GM12878 (cell line): ENCODE measurements around the gene GTPBP6. TPM values are rescaled to one million over a fixed set of nuclear protein-coding genes. Genes with fewer than 3 reads are reported as not detected.

Experiments used
- ATAC-seq: fragments of 200-7000 bp; cut with Tn5 transposase; 3 replicates; pipeline ENCODE4 v1.9.1; 2020; ENCODE audit warnings: mild to moderate bottlenecking, moderate library complexity
- BruUV-seq: library from RNA; stranded (reverse); fragments of 400-500 nt; replicated peaks from 2 replicates; lab custom pipeline; 2021; lab: Mats Ljungman, UMichigan
- CTCF ChIA-PET: fragments of 300-600 bp; sonication (Branson Sonifier 250); formaldehyde crosslinking; extraction: SDS; loops from one replicate; lab custom pipeline; 2021; ENCODE audit warnings: inconsistent platforms; lab: Yijun Ruan, JAX
- POLR2A ChIA-PET: fragments of 350-600 bp; formaldehyde crosslinking; extraction: SDS; loops from one replicate; lab custom pipeline; 2021; ENCODE audit warnings: inconsistent platforms; lab: Charles Lee
- RAD21 ChIA-PET: fragments of 300-600 bp; sonication (Branson Sonifier 250); formaldehyde crosslinking; loops from one replicate; lab custom pipeline; 2023; ENCODE audit warnings: antibody characterized with exemption; ENCODE audit not compliant: unreplicated experiment; lab: Charles Lee
- SMC1A ChIA-PET: fragments of 300-600 bp; sonication (Branson Sonifier 250); formaldehyde crosslinking; loops from one replicate; lab custom pipeline; 2023; ENCODE audit not compliant: unreplicated experiment, uncharacterized antibody; lab: Charles Lee
- DNase-seq: peaks from one replicate; pipeline ENCODE4 v3.0.0-alpha.2; 2011; ENCODE audit warnings: low read depth, low spot score
- FAIRE-seq: peaks from 3 replicates; lab custom pipeline; 2011; peaks lifted over from hg19 to GRCh38; lab: Jason Lieb, UNC
- H2AFZ ChIP-seq: 2 replicates; pipeline ENCODE4 v1.6.0; 2011; ENCODE audit warnings: low read depth, low read length, control low read depth; ENCODE audit not compliant: control insufficient read depth
- H3K27ac ChIP-seq: 2 replicates; pipeline ENCODE4 v1.5.1; 2011; ENCODE audit warnings: control low read depth; ENCODE audit not compliant: control insufficient read depth, insufficient read depth
- H3K27me3 ChIP-seq, 2 experiments: replicated peaks in 1 of 2; 2 replicates each; pipeline versions ENCODE4 v1.6.0 to v1.6.1; 2011; ENCODE audit warnings: low read length in 1 of 2; ENCODE audit not compliant: control insufficient read depth in 2 of 2, insufficient read depth in 2 of 2
- H3K36me3 ChIP-seq, 2 experiments: 2 replicates each; pipeline ENCODE4 v1.5.1; 2011; ENCODE audit warnings: low read length in 1 of 2; ENCODE audit not compliant: control insufficient read depth in 2 of 2, insufficient read depth in 2 of 2
- H3K4me1 ChIP-seq: 2 replicates; pipeline ENCODE4 v1.6.1; 2011; ENCODE audit warnings: mild to moderate bottlenecking, low read length, moderate library complexity, mixed read lengths; ENCODE audit not compliant: control insufficient read depth, insufficient read depth
- H3K4me2 ChIP-seq: 2 replicates; pipeline ENCODE4 v1.6.0; 2011; ENCODE audit warnings: control low read depth; ENCODE audit not compliant: control insufficient read depth, insufficient read depth
- H3K4me3 ChIP-seq: fragments of 200-600 bp; sonication (generic); 2 replicates; pipeline ENCODE4 v1.5.1; 2016
- H3K79me2 ChIP-seq: 2 replicates; pipeline ENCODE4 v1.6.0; 2011; ENCODE audit warnings: low read length; ENCODE audit not compliant: control insufficient read depth, insufficient read depth
- H3K9ac ChIP-seq: 2 replicates; pipeline ENCODE4 v1.8.0; 2011; ENCODE audit warnings: low read length, control low read depth, mixed read lengths; ENCODE audit not compliant: control insufficient read depth, insufficient read depth
- H3K9me3 ChIP-seq: replicated peaks from 3 replicates; pipeline ENCODE4 v1.5.1; 2011; ENCODE audit warnings: mild to moderate bottlenecking, low read length; ENCODE audit not compliant: control insufficient read depth, insufficient read depth
- H4K20me1 ChIP-seq: 2 replicates; pipeline ENCODE4 v1.6.0; 2011; ENCODE audit not compliant: control insufficient read depth, insufficient read depth
- TCF3 ChIP-seq: IDR thresholded peaks from 2 replicates; pipeline ENCODE4 v1.6.1; 2012; ENCODE audit warnings: low read depth, mild to moderate bottlenecking, low read length, borderline replicate concordance; ENCODE audit not compliant: insufficient read depth
- WGBS: methylation state at CpG from one replicate; pipeline ENCODE4 v1.1.6; 2016; ENCODE audit warnings: low lambda C conversion rate; ENCODE audit not compliant: insufficient replicate concordance, insufficient coverage; ENCODE audit errors: missing lambda C conversion rate; 5-methylcytosine and 5-hydroxymethylcytosine counted together
- in situ Hi-C: fragments of 300-500 bp; cut with MboI; formaldehyde crosslinking; loops from 9 replicates; pipeline ENCODE4 v1.14.3; 2018; ENCODE audit warnings: mixed read lengths
- intact Hi-C: fragments of 100-400 bp; cut with micrococcal nuclease; formaldehyde crosslinking; loops from one replicate; pipeline ENCODE4 v1.14.2; 2022; ENCODE audit not compliant: unreplicated experiment
- polyA plus RNA-seq, 11 experiments: library from polyadenylated mRNA; depleted of rRNA in 4 of 11; unstranded in 6 of 11; stranded (reverse) in 5 of 11; fragments of >200 nt; fragmentation: Nextera tagmentation in 4 of 11; fragmentation: Illumina TruSeq in 1 of 11; extraction: Ambion mirVana in 4 of 11; extraction: Trizol in 1 of 11; gene quantifications; 1 replicate in 1 of 11; 2 replicates in 10 of 11; pipeline versions ENCODE4 v1.2.1 to v1.2.3, GENCODE V29; 2011 to 2016; ENCODE audit warnings: inconsistent platforms in 2 of 11, missing spikeins in 2 of 11, low read depth in 1 of 11
- total RNA-seq, 4 experiments: library from RNA; depleted of rRNA in 3 of 4; stranded (reverse); fragments of >200 nt in 3 of 4; fragmentation: Illumina TruSeq in 1 of 4; extraction: Trizol in 1 of 4; gene quantifications; 2 replicates each; pipeline versions ENCODE4 v1.2.1 to v1.2.3, GENCODE V29; 2013 to 2021
- TF ChIP-seq, protein P1 (sequence below): fragments of 450-650 bp; IDR thresholded peaks from 2 replicates; pipeline ENCODE4 v1.6.1; 2017; ENCODE audit warnings: mild to moderate bottlenecking, moderate library complexity
- TF ChIP-seq, protein P2 (sequence below): fragments of 450-650 bp; IDR thresholded peaks from 2 replicates; pipeline ENCODE4 v1.6.1; 2017; ENCODE audit warnings: low read depth, mild to moderate bottlenecking, moderate library complexity

GTPBP6 gene
- total and polyA plus RNA-seq, 10 of the 15 experiments (the other 5 are each of a cell fraction or from before 2014, with no cell fraction given): 0.31 to 71.0 (median 21.1) TPM

DNA sequence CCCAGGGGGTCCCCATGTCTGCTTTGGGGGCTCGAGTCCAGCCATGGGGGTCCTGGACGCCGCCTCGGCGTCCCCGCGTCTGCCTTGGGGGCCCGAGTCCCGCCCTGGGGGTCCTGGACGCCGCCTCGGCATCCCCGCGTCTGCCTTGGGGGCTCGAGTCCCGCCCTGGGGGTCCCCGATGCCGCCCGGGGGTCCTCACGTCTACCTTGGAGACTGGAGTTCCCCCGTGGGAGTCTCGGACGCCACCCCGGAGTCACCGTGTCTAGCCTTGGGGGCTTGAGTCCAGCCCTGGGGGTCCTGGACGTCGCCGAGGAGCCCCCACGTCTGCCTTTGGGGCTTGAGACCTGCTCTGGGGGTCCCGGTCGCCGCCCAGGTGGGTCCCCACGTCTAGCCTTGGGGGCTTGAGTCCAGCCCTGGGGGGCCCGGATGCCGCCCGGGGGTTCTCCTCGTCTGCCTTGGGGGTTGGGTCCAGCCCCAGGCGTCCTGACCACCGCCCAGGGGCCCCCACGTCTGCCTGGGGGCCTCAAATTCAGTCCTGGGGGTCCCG, 1.1 kb upstream of the GTPBP6 start:
- peak overlapping the region; percentile 98 for H3K9ac ChIP-seq
- intact Hi-C loops (loop anchor here (2.0 to 10.0 kb wide), 4 partner anchors 37 to 1133 kb away; partner anchors contain the start of genes ASMTL, PLCXD1 and PPP2R3B), in situ Hi-C loops (no loop called here)
- FAIRE-seq (no peak), ATAC-seq (no peak), DNase-seq (no peak)
- H3K36me3 ChIP-seq: peaks cover 0 to 3% of the 10 kb centered on the region in 2 experiments; a peak in 1 of 4 replicates
- no peaks in the 10 kb centered on the region for H3K9me3 ChIP-seq
- peak overlapping the region; percentile 77; the same call in 1 of the 2 replicates for H2AFZ ChIP-seq
- RAD21 ChIA-PET: no interaction called here
- peaks cover 14% of the 10 kb centered on the region for H3K79me2 ChIP-seq
- peak overlapping the region; percentile 32 for H3K4me2 ChIP-seq
- under 1% methylated on average over 32 of the region's 41 CpGs for WGBS
- TF ChIP-seq TCF3: no peak
- TF ChIP-seq, protein P1, sequence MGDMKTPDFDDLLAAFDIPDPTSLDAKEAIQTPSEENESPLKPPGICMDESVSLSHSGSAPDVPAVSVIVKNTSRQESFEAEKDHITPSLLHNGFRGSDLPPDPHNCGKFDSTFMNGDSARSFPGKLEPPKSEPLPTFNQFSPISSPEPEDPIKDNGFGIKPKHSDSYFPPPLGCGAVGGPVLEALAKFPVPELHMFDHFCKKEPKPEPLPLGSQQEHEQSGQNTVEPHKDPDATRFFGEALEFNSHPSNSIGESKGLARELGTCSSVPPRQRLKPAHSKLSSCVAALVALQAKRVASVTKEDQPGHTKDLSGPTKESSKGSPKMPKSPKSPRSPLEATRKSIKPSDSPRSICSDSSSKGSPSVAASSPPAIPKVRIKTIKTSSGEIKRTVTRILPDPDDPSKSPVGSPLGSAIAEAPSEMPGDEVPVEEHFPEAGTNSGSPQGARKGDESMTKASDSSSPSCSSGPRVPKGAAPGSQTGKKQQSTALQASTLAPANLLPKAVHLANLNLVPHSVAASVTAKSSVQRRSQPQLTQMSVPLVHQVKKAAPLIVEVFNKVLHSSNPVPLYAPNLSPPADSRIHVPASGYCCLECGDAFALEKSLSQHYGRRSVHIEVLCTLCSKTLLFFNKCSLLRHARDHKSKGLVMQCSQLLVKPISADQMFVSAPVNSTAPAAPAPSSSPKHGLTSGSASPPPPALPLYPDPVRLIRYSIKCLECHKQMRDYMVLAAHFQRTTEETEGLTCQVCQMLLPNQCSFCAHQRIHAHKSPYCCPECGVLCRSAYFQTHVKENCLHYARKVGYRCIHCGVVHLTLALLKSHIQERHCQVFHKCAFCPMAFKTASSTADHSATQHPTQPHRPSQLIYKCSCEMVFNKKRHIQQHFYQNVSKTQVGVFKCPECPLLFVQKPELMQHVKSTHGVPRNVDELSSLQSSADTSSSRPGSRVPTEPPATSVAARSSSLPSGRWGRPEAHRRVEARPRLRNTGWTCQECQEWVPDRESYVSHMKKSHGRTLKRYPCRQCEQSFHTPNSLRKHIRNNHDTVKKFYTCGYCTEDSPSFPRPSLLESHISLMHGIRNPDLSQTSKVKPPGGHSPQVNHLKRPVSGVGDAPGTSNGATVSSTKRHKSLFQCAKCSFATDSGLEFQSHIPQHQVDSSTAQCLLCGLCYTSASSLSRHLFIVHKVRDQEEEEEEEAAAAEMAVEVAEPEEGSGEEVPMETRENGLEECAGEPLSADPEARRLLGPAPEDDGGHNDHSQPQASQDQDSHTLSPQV: no peak
- TF ChIP-seq, protein P2, sequence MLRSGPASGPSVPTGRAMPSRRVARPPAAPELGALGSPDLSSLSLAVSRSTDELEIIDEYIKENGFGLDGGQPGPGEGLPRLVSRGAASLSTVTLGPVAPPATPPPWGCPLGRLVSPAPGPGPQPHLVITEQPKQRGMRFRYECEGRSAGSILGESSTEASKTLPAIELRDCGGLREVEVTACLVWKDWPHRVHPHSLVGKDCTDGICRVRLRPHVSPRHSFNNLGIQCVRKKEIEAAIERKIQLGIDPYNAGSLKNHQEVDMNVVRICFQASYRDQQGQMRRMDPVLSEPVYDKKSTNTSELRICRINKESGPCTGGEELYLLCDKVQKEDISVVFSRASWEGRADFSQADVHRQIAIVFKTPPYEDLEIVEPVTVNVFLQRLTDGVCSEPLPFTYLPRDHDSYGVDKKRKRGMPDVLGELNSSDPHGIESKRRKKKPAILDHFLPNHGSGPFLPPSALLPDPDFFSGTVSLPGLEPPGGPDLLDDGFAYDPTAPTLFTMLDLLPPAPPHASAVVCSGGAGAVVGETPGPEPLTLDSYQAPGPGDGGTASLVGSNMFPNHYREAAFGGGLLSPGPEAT: no peak
- POLR2A ChIA-PET: no interaction called here
- no peaks in the 10 kb centered on the region for H3K27me3 ChIP-seq
- CTCF ChIA-PET: no interaction called here
- no peaks in the 10 kb centered on the region for H4K20me1 ChIP-seq
- BruUV-seq: no TSS peak
- peak overlapping the region; percentile 86 for H3K4me3 ChIP-seq
- peak overlapping the region; percentile 95 for H3K27ac ChIP-seq
- H3K4me1 ChIP-seq: peaks cover 7% of the 10 kb centered on the region
- SMC1A ChIA-PET: no interaction called here
